ENCODE results near the gene BET1L.

Gene BET1L

GRCh38 chr11:204587-205109, 2.6 kb downstream of the BET1L start:
- Histone ChIP-seq H3K4me3 (ENCODE audit: low read length in 2 of 2) (no peak overlapping the region), H3K36me3 (ENCODE audit: control insufficient read depth in 2 of 2, insufficient read depth in 2 of 2, low read length in 2 of 2) (peaks cover 23 to 45% of the 10 kb centered on the region in 2 donors), H3K27me3 (ENCODE audit: control insufficient read depth in 2 of 2, insufficient read depth in 2 of 2, low read length in 2 of 2) (no peaks in the 10 kb centered on the region), H3K27ac (ENCODE audit: low read depth in 2 of 2, low read length in 2 of 2) (no peak overlapping the region), H3K9me3 (ENCODE audit: control insufficient read depth in 2 of 2, low read length in 2 of 2) (no peaks in the 10 kb centered on the region), H3K4me1 (ENCODE audit: control insufficient read depth in 2 of 2, insufficient read depth in 2 of 2, low read length in 2 of 2) (peaks cover 20% of the 10 kb centered on the region in 2 donors), H3K9ac (ENCODE audit: low read depth in 1 of 2, low read length in 2 of 2) (no peak overlapping the region)

GRCh38 chr11:203945-204586, 3.1 kb downstream of the BET1L start:
- H3K4me3 ChIP-seq (ENCODE audit: low read length in 2 of 2): no peak overlapping the region
- no peak overlapping the region for H3K9ac ChIP-seq (ENCODE audit: low read depth in 1 of 2, low read length in 2 of 2)
- H3K27ac ChIP-seq (ENCODE audit: low read depth in 2 of 2, low read length in 2 of 2): no peak overlapping the region
- H3K4me1 ChIP-seq (ENCODE audit: control insufficient read depth in 2 of 2, insufficient read depth in 2 of 2, low read length in 2 of 2): peaks cover 14% of the 10 kb centered on the region in 2 donors
- no peaks in the 10 kb centered on the region for H3K9me3 ChIP-seq (ENCODE audit: control insufficient read depth in 2 of 2, low read length in 2 of 2)
- H3K36me3 ChIP-seq (ENCODE audit: control insufficient read depth in 2 of 2, insufficient read depth in 2 of 2, low read length in 2 of 2): peaks cover 23 to 42% of the 10 kb centered on the region in 2 donors
- H3K27me3 ChIP-seq (ENCODE audit: control insufficient read depth in 2 of 2, insufficient read depth in 2 of 2, low read length in 2 of 2): no peaks in the 10 kb centered on the region

GRCh38 chr11:203056-203944, 3.9 kb downstream of the BET1L start:
- no peaks in the 10 kb centered on the region for H3K9me3 ChIP-seq (ENCODE audit: control insufficient read depth in 2 of 2, low read length in 2 of 2)
- peaks cover 14% of the 10 kb centered on the region in 2 donors for H3K4me1 ChIP-seq (ENCODE audit: control insufficient read depth in 2 of 2, insufficient read depth in 2 of 2, low read length in 2 of 2)
- no peak overlapping the region for H3K4me3 ChIP-seq (ENCODE audit: low read length in 2 of 2)
- H3K9ac ChIP-seq (ENCODE audit: low read depth in 1 of 2, low read length in 2 of 2): no peak overlapping the region
- peaks cover 23 to 42% of the 10 kb centered on the region in 2 donors for H3K36me3 ChIP-seq (ENCODE audit: control insufficient read depth in 2 of 2, insufficient read depth in 2 of 2, low read length in 2 of 2)
- H3K27me3 ChIP-seq (ENCODE audit: control insufficient read depth in 2 of 2, insufficient read depth in 2 of 2, low read length in 2 of 2): no peaks in the 10 kb centered on the region
- H3K27ac ChIP-seq (ENCODE audit: low read depth in 2 of 2, low read length in 2 of 2): no peak overlapping the region

GRCh38 chr11:202490-202889, 4.7 kb downstream of the BET1L start:
- Histone ChIP-seq H3K4me3 (ENCODE audit: low read length in 2 of 2) (no peak overlapping the region), H3K27me3 (ENCODE audit: control insufficient read depth in 2 of 2, insufficient read depth in 2 of 2, low read length in 2 of 2) (no peaks in the 10 kb centered on the region), H3K4me1 (ENCODE audit: control insufficient read depth in 2 of 2, insufficient read depth in 2 of 2, low read length in 2 of 2) (peaks cover 14% of the 10 kb centered on the region in 2 donors), H3K9ac (ENCODE audit: low read depth in 1 of 2, low read length in 2 of 2) (no peak overlapping the region), H3K27ac (ENCODE audit: low read depth in 2 of 2, low read length in 2 of 2) (no peak overlapping the region), H3K36me3 (ENCODE audit: control insufficient read depth in 2 of 2, insufficient read depth in 2 of 2, low read length in 2 of 2) (peaks cover 23 to 42% of the 10 kb centered on the region in 2 donors), H3K9me3 (ENCODE audit: control insufficient read depth in 2 of 2, low read length in 2 of 2) (no peaks in the 10 kb centered on the region)

DNA sequence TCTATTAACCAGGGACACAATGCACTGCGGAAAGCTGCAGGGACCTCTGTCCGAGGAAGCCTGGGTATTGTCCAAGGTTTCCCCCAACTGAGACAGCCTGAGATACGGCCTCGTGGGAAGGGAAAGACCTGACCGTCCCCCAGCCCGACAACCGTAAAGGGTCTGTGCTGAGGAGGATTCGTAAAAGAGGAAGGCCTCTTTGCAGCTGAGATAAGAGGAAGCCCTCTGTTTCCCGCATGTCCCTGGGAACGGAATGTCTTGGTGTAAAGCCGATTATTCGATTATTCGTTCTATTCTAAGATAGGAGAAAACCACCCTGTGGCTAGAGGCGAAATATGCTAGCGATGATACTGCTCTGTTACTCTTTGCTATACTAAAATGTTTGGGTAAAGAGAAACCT, 5.2 kb downstream of the BET1L start:
- no peaks in the 10 kb centered on the region for H3K27me3 ChIP-seq (ENCODE audit: control insufficient read depth in 2 of 2, insufficient read depth in 2 of 2, low read length in 2 of 2)
- no peak overlapping the region for H3K9ac ChIP-seq (ENCODE audit: low read depth in 1 of 2, low read length in 2 of 2)
- H3K9me3 ChIP-seq (ENCODE audit: control insufficient read depth in 2 of 2, low read length in 2 of 2): no peaks in the 10 kb centered on the region
- H3K27ac ChIP-seq (ENCODE audit: low read depth in 2 of 2, low read length in 2 of 2): no peak overlapping the region
- H3K4me3 ChIP-seq (ENCODE audit: low read length in 2 of 2): no peak overlapping the region
- H3K36me3 ChIP-seq (ENCODE audit: control insufficient read depth in 2 of 2, insufficient read depth in 2 of 2, low read length in 2 of 2): peaks cover 23 to 42% of the 10 kb centered on the region in 2 donors
- H3K4me1 ChIP-seq (ENCODE audit: control insufficient read depth in 2 of 2, insufficient read depth in 2 of 2, low read length in 2 of 2): peaks cover 14% of the 10 kb centered on the region in 2 donors

GRCh38 chr11:200224-201003, 6.8 kb downstream of the BET1L start:
- H3K27me3 ChIP-seq (ENCODE audit: control insufficient read depth in 2 of 2, insufficient read depth in 2 of 2, low read length in 2 of 2): no peaks in the 10 kb centered on the region
- peaks cover 20 to 36% of the 10 kb centered on the region in 2 donors for H3K36me3 ChIP-seq (ENCODE audit: control insufficient read depth in 2 of 2, insufficient read depth in 2 of 2, low read length in 2 of 2)
- H3K4me1 ChIP-seq (ENCODE audit: control insufficient read depth in 2 of 2, insufficient read depth in 2 of 2, low read length in 2 of 2): peaks cover 2 to 4% of the 10 kb centered on the region in 2 donors

GRCh38 chr11:199782-200181, 7.4 kb downstream of the BET1L start:
- H3K4me3 ChIP-seq (ENCODE audit: low read length in 2 of 2): no peak overlapping the region
- no peak overlapping the region for H3K27ac ChIP-seq (ENCODE audit: low read depth in 2 of 2, low read length in 2 of 2)
- no peak overlapping the region for H3K9ac ChIP-seq (ENCODE audit: low read depth in 1 of 2, low read length in 2 of 2)
- H3K4me1 ChIP-seq (ENCODE audit: control insufficient read depth in 2 of 2, insufficient read depth in 2 of 2, low read length in 2 of 2): peaks cover 0 to 4% of the 10 kb centered on the region in 2 donors
- no peaks in the 10 kb centered on the region for H3K27me3 ChIP-seq (ENCODE audit: control insufficient read depth in 2 of 2, insufficient read depth in 2 of 2, low read length in 2 of 2)
- peaks cover 15 to 31% of the 10 kb centered on the region in 2 donors for H3K36me3 ChIP-seq (ENCODE audit: control insufficient read depth in 2 of 2, insufficient read depth in 2 of 2, low read length in 2 of 2)
- H3K9me3 ChIP-seq (ENCODE audit: control insufficient read depth in 2 of 2, low read length in 2 of 2): no peaks in the 10 kb centered on the region

More at GRCh38 chr11:200224-201003, 6.8 kb downstream of the BET1L start:
- no peak overlapping the region for H3K9ac ChIP-seq (ENCODE audit: low read depth in 1 of 2, low read length in 2 of 2)
- H3K27ac ChIP-seq (ENCODE audit: low read depth in 2 of 2, low read length in 2 of 2): no peak overlapping the region
- no peaks in the 10 kb centered on the region for H3K9me3 ChIP-seq (ENCODE audit: control insufficient read depth in 2 of 2, low read length in 2 of 2)
- H3K4me3 ChIP-seq (ENCODE audit: low read length in 2 of 2): no peak overlapping the region

- Histone ChIP-seq H3K4me1 (ENCODE audit: control insufficient read depth in 2 of 2, insufficient read depth in 2 of 2, low read length in 2 of 2) (peaks cover 0 to 4% of the 10 kb centered on the region in 2 donors), H3K4me3 (ENCODE audit: low read length in 2 of 2) (no peak overlapping the region), H3K9me3 (ENCODE audit: control insufficient read depth in 2 of 2, low read length in 2 of 2) (no peaks in the 10 kb centered on the region), H3K9ac (ENCODE audit: low read depth in 1 of 2, low read length in 2 of 2) (no peak overlapping the region), H3K36me3 (ENCODE audit: control insufficient read depth in 2 of 2, insufficient read depth in 2 of 2, low read length in 2 of 2) (peaks cover 9 to 24% of the 10 kb centered on the region in 2 donors), H3K27ac (ENCODE audit: low read depth in 2 of 2, low read length in 2 of 2) (no peak overlapping the region), H3K27me3 (ENCODE audit: control insufficient read depth in 2 of 2, insufficient read depth in 2 of 2, low read length in 2 of 2) (no peaks in the 10 kb centered on the region)
Measured at GRCh38 chr11:199004-199581, 8.1 kb downstream of the BET1L start.

DNA sequence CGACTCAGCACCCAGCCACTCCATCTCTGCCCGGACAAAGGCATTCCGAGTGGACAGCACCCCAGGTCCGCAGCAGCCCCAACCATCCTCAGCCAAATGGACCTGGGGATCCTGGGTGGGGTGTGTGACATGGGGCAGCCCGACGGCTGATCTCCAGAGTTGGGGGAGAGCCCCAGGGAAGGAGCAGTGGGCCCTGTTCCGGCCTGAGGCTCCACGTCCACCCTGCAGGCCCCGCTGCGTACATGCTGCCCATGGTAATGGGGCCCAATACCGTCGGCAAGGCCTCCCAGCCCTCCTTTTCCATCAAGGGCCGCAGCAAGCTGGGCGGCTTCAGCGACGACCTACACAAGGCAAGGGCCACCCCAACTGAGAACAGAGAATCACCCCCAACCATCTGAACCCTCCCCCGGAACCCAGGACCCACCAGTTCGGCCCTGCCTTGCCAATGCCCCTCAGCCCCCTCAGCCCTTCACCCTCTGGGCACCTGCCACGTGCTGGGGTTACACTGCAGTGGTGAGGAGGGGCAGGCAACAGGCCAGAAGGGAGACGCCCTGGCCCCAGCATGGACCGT, 8.9 kb downstream of the BET1L start:
- H3K4me1 ChIP-seq (ENCODE audit: control insufficient read depth in 2 of 2, insufficient read depth in 2 of 2, low read length in 2 of 2): no peaks in the 10 kb centered on the region
- peaks cover 3 to 17% of the 10 kb centered on the region in 2 donors for H3K36me3 ChIP-seq (ENCODE audit: control insufficient read depth in 2 of 2, insufficient read depth in 2 of 2, low read length in 2 of 2)
- H3K9me3 ChIP-seq (ENCODE audit: control insufficient read depth in 2 of 2, low read length in 2 of 2): no peaks in the 10 kb centered on the region
- no peaks in the 10 kb centered on the region for H3K27me3 ChIP-seq (ENCODE audit: control insufficient read depth in 2 of 2, insufficient read depth in 2 of 2, low read length in 2 of 2)
- no peak overlapping the region for H3K9ac ChIP-seq (ENCODE audit: low read depth in 1 of 2, low read length in 2 of 2)
- H3K27ac ChIP-seq (ENCODE audit: low read depth in 2 of 2, low read length in 2 of 2): no peak overlapping the region
- H3K4me3 ChIP-seq (ENCODE audit: low read length in 2 of 2): no peak overlapping the region

Data from mucosa of rectum (tissue), 2 donors.